ENCODE measurements around the gene KAZN. TPM values are rescaled to one million over a fixed set of nuclear protein-coding genes. Genes with fewer than 3 reads are reported as not detected.

KAZN gene
- total RNA-seq, 1 donor from 2014 or later, result 9.4 TPM

- H4K20me1 ChIP-seq (ENCODE audit: insufficient read depth, low read length), result no peaks in the 10 kb centered on the region
- Mint-ChIP-seq H3K4me1 (ENCODE audit: low read depth, unreplicated experiment) (peaks cover 12% of the 10 kb centered on the region), H3K36me3 (ENCODE audit: low read depth, unreplicated experiment) (no peaks in the 10 kb centered on the region), H3K9me3 (ENCODE audit: unreplicated experiment) (peaks cover 4% of the 10 kb centered on the region), H3K4me3 (ENCODE audit: unreplicated experiment) (no peak overlapping the region), H3K27me3 (ENCODE audit: low read depth, unreplicated experiment) (no peaks in the 10 kb centered on the region), H3K27ac (ENCODE audit: unreplicated experiment) (no peak overlapping the region)
- TF ChIP-seq EZH2 (IDR thresholded peaks at IDR 0.05; ENCODE audit: insufficient read depth, low read length) (no peak), CTCF (IDR thresholded peaks at IDR 0.05; ENCODE audit: insufficient read depth, low read depth, low read length) (no peak)
- no peaks in the 10 kb centered on the region for H3K9me3 ChIP-seq (ENCODE audit: insufficient read depth, low read depth, low read length)
- no peaks in the 10 kb centered on the region for H3K36me3 ChIP-seq (ENCODE audit: insufficient read depth, low read length)
- H2AFZ ChIP-seq (ENCODE audit: low read depth, low read length), result no peak overlapping the region
- no peaks in the 10 kb centered on the region for H3K79me2 ChIP-seq (ENCODE audit: insufficient read depth, low read length)
- H3K27me3 ChIP-seq (ENCODE audit: insufficient read depth, low read length), result no peaks in the 10 kb centered on the region
- H3K4me3 ChIP-seq (ENCODE audit: insufficient read depth, low read depth, low read length), result no peak overlapping the region
- H3K9ac ChIP-seq (ENCODE audit: low read length), result no peak overlapping the region
- no peak for FAIRE-seq
- H3K27ac ChIP-seq (ENCODE audit: low read depth, low read length), result no peak overlapping the region
- H3K4me1 ChIP-seq (ENCODE audit: insufficient read depth, low read length), result peaks cover 3% of the 10 kb centered on the region
- no peak for DNase-seq (ENCODE audit: low read depth)
- no peak overlapping the region for H3K4me2 ChIP-seq (ENCODE audit: low read length)
Measured at GRCh38 chr1:14725695-14726094, 127.2 kb downstream of the KAZN start.

- Mint-ChIP-seq H3K27me3 (ENCODE audit: low read depth, unreplicated experiment) (no peaks in the 10 kb centered on the region), H3K27ac (ENCODE audit: unreplicated experiment) (no peak overlapping the region), H3K4me3 (ENCODE audit: unreplicated experiment) (no peak overlapping the region), H3K4me1 (ENCODE audit: low read depth, unreplicated experiment) (peaks cover 12% of the 10 kb centered on the region), H3K9me3 (ENCODE audit: unreplicated experiment) (peaks cover 2% of the 10 kb centered on the region), H3K36me3 (ENCODE audit: low read depth, unreplicated experiment) (no peaks in the 10 kb centered on the region)
- no peak for TF ChIP-seq EZH2 (IDR thresholded peaks at IDR 0.05; ENCODE audit: insufficient read depth, low read length)
- TF ChIP-seq CTCF (IDR thresholded peaks at IDR 0.05; ENCODE audit: insufficient read depth, low read depth, low read length), result no peak
- H3K79me2 ChIP-seq (ENCODE audit: insufficient read depth, low read length), result no peaks in the 10 kb centered on the region
- H3K4me2 ChIP-seq (ENCODE audit: low read length), result no peak overlapping the region
- DNase-seq (ENCODE audit: low read depth) (no peak), FAIRE-seq (no peak)
- no peak overlapping the region for H2AFZ ChIP-seq (ENCODE audit: low read depth, low read length)
- no peak overlapping the region for H3K27ac ChIP-seq (ENCODE audit: low read depth, low read length)
- H3K4me3 ChIP-seq (ENCODE audit: insufficient read depth, low read depth, low read length), result no peak overlapping the region
- H4K20me1 ChIP-seq (ENCODE audit: insufficient read depth, low read length), result no peaks in the 10 kb centered on the region
- H3K27me3 ChIP-seq (ENCODE audit: insufficient read depth, low read length), result no peaks in the 10 kb centered on the region
- H3K9ac ChIP-seq (ENCODE audit: low read length), result no peak overlapping the region
- no peaks in the 10 kb centered on the region for H3K36me3 ChIP-seq (ENCODE audit: insufficient read depth, low read length)
- H3K4me1 ChIP-seq (ENCODE audit: insufficient read depth, low read length), result peaks cover 3% of the 10 kb centered on the region
- no peaks in the 10 kb centered on the region for H3K9me3 ChIP-seq (ENCODE audit: insufficient read depth, low read depth, low read length)
Measured at GRCh38 chr1:14726606-14727005, 128.1 kb downstream of the KAZN start.

- peaks cover 2% of the 10 kb centered on the region for H3K9me3 Mint-ChIP-seq (ENCODE audit: unreplicated experiment)
- Histone ChIP-seq H3K9ac (ENCODE audit: low read length) (no peak overlapping the region), H3K4me1 (ENCODE audit: insufficient read depth, low read length) (peaks cover 21% of the 10 kb centered on the region), H3K36me3 (ENCODE audit: insufficient read depth, low read length) (no peaks in the 10 kb centered on the region), H3K27ac (ENCODE audit: low read depth, low read length) (no peak overlapping the region), H3K4me2 (ENCODE audit: low read length) (no peak overlapping the region), H3K4me3 (ENCODE audit: insufficient read depth, low read depth, low read length) (no peak overlapping the region), H3K9me3 (ENCODE audit: insufficient read depth, low read depth, low read length) (no peaks in the 10 kb centered on the region), H3K79me2 (ENCODE audit: insufficient read depth, low read length) (no peaks in the 10 kb centered on the region), H3K27me3 (ENCODE audit: insufficient read depth, low read length) (no peaks in the 10 kb centered on the region), H4K20me1 (ENCODE audit: insufficient read depth, low read length) (no peaks in the 10 kb centered on the region), H2AFZ (ENCODE audit: low read depth, low read length) (no peak overlapping the region)
- no peak overlapping the region for H3K4me3 Mint-ChIP-seq (ENCODE audit: unreplicated experiment)
- no peak overlapping the region for H3K27ac Mint-ChIP-seq (ENCODE audit: unreplicated experiment)
- DNase-seq (ENCODE audit: low read depth) (no peak), FAIRE-seq (no peak)
- H3K27me3 Mint-ChIP-seq (ENCODE audit: low read depth, unreplicated experiment), result no peaks in the 10 kb centered on the region
- no peaks in the 10 kb centered on the region for H3K36me3 Mint-ChIP-seq (ENCODE audit: low read depth, unreplicated experiment)
- TF ChIP-seq EZH2 (IDR thresholded peaks at IDR 0.05; ENCODE audit: insufficient read depth, low read length) (no peak), CTCF (IDR thresholded peaks at IDR 0.05; ENCODE audit: insufficient read depth, low read depth, low read length) (no peak)
- H3K4me1 Mint-ChIP-seq (ENCODE audit: low read depth, unreplicated experiment), result peaks cover 17% of the 10 kb centered on the region
Measured at GRCh38 chr1:14728516-14728915, 130.0 kb downstream of the KAZN start.
